ENCODE results near the gene ADAM15.

The ADAM15 gene

DNA sequence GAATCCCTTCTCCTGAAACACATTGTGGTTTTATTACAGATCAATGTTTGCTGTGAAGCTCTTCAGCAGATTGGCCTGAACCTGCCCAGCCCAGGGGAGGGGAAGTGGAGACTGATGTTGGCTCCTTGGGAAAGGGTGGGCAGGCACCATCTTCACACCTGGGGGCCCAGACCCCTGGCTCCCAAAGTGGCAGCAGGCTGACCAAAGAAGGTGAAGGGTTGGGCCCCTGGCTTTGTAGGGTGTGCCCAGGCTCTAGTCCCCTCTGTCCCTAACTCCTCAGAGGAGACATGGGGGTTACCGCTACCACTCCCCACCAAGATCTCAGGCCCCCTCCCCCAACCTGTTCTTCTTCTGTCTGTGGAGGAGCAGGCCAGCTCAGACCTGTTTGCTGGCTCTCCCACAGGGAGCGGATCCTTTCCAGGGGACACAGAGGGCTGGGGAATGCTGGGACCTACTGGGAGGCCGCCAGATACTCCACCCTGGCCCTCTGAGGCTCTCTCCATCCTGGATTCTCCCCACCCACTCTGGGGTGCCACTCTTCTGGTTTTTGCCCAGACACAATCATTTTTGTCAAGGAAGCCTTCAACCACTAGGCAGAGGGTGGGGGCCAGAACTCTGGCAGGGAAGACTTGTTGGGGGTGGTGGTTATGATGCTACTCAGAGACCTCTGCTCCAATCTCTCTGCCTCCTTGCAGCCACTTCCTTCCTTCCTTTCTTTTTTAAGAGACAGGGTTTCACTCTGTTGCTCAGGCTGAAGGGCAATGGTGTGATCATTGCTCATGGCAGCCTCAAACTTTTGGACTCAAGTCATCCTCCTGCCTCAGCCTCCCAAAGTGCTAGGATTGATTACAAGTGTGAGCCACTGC is 22.5 kb downstream of the ADAM15 start:
- DNase-seq, result no peak

- DNase-seq, result peak; percentile 27
Observed at GRCh38 chr1:155075535-155075934, 24.4 kb downstream of the ADAM15 start.

- DNase-seq, result no peak
Observed at GRCh38 chr1:155076371-155076770, 25.3 kb downstream of the ADAM15 start.

- DNase-seq, result peak; percentile 28
Observed at GRCh38 chr1:155077346-155077745, 26.2 kb downstream of the ADAM15 start.

- peak; percentile 51 for DNase-seq
Observed at GRCh38 chr1:155077758-155078445, 26.8 kb downstream of the ADAM15 start.

GRCh38 chr1:155078469-155079209 is 27.5 kb downstream of the ADAM15 start, which contains the start of gene EFNA3:
EFNA3 (plus strand) TSS chr1:155078837; CDS start chr1:155078942, 105 bp downstream.
- DNase-seq, result peak; percentile 74

GRCh38 chr1:155079210-155079486 is 28.0 kb downstream of the ADAM15 start:
- no peak for DNase-seq

- peak; percentile 71 for DNase-seq
Observed at GRCh38 chr1:155079487-155080311, 28.6 kb downstream of the ADAM15 start.

GRCh38 chr1:155080312-155081228 is 29.5 kb downstream of the ADAM15 start:
- DNase-seq, result peak; percentile 83

DNA sequence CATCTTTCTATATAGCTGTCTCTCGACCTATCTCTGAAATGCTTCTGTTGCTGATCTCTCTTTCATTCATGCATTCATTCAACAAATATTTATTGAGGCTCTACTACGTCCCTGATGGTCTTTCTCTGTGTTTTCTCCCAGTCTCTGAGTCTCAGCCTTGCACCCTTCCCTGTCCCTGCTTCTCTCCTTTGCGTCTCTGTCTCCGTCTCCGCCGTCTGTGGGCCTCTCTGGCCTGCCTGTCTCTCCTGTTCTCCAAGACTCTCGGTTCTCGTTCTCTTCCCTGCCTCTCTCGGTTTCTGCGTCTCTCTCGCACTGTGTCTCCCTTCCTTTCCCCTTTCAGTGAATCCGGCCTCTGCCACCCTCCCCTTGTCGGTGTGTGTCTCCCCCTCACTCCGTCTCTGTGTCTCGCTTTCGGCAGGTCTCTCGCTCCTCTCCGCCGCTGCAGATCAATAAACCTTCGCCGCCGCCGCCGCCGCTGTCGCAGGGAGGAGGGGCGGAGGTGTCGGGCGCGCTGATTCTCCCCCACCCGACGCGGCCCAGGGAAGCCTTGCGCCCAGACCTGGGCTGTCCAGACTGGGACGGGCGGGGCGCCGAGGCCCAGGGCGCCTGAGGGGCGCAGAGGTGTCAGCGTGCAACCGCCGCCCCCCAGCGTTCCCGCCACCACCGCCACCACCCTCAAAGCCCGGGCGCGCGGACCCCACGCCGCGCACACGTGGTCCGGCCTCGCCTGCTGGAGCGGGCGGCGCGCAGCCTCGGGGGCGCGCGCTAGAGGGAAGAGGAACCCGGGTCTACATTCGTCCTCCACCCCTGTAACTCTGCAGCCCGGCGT is 30.6 kb downstream of the ADAM15 start:
- DNase-seq, result peak; percentile 66

- DNase-seq, result peak; percentile 66
Observed at GRCh38 chr1:155082301-155083051, 31.4 kb downstream of the ADAM15 start.

DNA sequence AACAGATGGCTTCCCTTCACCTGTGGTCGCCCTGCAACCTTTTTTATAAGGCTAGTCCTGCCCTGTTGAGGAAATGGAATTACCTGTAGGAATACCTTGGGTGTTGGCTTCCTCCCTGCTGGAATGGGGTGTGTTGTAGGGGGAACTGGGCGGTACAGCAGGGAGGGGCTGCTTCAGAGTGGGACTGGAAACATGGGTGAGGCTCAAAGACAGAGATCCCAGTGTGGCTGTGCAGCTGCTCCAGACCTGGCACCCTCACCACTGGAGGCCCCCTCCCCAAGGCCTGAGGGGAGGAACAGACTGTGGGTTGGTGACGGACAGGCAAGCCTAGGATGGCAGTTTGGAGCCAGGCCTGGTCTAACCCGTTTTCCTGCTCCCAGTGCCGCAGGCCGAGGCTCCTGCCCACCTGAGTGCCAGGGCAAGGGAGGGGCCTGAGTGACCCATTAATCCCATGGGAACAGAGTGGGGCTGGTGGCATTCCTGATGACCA is 32.0 kb downstream of the ADAM15 start:
- peak; percentile 46 for DNase-seq

- peak; percentile 82 for DNase-seq
Observed at GRCh38 chr1:155083865-155084721, 33.0 kb downstream of the ADAM15 start.

GRCh38 chr1:155084722-155085503 is 33.8 kb downstream of the ADAM15 start:
- DNase-seq, result peak; percentile 96

DNA sequence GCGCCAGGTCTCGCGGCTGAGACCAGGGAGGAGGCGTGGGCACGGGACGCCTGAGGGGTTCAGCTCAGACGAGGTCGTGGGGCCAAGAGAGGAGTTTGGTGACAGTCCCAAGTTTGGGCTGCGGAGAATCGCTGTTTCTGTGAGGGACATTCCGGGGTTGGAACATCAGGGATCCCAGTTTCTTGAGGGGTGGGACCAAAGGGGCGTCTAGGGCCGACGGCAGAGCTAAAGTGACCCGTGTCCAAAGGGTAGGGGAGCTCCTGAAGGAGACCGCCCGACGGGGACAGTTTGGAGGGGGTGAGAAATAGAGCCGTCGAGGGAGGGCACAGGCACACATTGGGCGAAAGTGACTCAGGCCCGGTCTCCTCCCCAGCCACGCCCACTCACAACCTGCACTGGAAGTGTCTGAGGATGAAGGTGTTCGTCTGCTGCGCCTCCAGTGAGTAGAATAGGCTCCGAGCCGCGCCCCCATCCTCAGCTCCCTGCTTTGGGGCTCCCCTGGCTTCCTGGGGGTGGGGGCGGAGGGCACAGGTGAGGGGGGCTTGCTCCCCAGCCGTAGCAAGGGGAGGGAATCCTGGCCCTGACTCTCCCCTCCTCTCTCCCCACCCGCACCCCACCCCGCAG is 34.5 kb downstream of the ADAM15 start:
- peak; percentile 83 for DNase-seq

DNA sequence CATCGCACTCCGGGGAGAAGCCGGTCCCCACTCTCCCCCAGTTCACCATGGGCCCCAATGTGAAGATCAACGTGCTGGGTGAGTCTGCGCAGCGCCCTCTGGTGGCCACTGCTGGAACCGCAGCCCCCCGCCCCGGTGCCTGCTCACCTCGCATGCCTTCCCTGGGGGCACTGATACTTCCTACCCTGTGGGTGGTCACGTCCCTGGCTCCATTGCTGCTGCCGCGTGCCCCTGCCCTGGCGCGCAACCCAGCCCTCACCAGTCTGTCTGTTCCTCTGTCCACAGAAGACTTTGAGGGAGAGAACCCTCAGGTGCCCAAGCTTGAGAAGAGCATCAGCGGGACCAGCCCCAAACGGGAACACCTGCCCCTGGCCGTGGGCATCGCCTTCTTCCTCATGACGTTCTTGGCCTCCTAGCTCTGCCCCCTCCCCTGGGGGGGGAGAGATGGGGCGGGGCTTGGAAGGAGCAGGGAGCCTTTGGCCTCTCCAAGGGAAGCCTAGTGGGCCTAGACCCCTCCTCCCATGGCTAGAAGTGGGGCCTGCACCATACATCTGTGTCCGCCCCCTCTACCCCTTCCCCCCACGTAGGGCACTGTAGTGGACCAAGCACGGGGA is 35.1 kb downstream of the ADAM15 start:
- DNase-seq, result peak; percentile 70

Measured in DMS53 (cell line).